ENCODE measurements around the gene DAD1.

DNA sequence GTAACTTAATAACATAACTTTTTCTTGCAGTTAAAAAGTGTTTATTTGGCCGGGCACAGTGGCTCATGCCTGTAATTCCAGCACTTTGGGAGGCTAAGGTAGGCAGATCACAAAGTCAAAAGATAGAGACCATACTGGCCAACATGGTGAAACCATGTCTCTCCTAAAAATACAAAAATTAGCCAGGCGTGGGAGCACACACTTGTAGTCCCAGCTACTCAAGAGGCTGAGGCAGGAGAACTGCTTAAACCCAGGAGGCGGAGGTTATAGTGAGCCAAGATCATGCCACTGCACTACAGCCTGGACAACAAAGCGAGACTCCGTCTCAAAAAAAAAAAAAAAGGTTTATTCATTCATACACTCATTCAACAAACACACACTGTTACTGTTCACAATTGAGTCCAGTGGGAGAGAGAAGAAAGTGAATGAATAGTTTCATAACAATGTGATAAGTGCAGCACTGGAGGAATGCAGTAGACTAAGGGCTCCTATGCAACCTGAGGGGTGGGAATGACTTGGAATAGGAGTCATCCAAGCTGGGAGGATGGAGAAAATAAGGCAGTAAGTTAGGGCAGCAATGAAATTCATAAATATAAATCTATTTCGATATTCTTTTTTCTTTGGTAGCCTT, 19.8 kb downstream of the DAD1 start:
- no peak for TF ChIP-seq POLR2A (IDR thresholded peaks at IDR 0.05)
- TF ChIP-seq, protein P1, sequence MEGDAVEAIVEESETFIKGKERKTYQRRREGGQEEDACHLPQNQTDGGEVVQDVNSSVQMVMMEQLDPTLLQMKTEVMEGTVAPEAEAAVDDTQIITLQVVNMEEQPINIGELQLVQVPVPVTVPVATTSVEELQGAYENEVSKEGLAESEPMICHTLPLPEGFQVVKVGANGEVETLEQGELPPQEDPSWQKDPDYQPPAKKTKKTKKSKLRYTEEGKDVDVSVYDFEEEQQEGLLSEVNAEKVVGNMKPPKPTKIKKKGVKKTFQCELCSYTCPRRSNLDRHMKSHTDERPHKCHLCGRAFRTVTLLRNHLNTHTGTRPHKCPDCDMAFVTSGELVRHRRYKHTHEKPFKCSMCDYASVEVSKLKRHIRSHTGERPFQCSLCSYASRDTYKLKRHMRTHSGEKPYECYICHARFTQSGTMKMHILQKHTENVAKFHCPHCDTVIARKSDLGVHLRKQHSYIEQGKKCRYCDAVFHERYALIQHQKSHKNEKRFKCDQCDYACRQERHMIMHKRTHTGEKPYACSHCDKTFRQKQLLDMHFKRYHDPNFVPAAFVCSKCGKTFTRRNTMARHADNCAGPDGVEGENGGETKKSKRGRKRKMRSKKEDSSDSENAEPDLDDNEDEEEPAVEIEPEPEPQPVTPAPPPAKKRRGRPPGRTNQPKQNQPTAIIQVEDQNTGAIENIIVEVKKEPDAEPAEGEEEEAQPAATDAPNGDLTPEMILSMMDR (IDR thresholded peaks at IDR 0.05), result no peak
